Measurements from ENCODE around the gene GTSE1.

DNA sequence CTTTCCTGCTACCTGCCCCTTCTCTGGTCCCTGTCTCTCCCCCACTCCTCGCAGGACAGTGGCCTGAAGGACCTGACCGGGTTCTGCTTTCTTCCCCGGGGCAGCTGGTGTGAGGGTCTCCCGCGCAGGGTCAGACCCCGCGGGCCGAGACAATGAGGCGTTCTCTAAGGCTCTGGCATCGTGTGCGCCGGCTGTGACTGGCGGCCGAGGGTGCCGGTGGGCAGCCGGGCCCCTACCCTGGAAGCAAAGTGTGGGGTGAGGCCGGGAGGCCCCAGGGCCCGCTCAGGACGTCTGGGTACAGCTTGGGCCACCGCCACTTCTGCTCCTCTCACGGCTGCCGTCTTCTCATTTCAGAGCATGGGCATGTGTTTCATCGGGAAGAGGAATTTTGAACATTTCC is 55.1 kb downstream of the GTSE1 start:
- TF ChIP-seq, protein P1, sequence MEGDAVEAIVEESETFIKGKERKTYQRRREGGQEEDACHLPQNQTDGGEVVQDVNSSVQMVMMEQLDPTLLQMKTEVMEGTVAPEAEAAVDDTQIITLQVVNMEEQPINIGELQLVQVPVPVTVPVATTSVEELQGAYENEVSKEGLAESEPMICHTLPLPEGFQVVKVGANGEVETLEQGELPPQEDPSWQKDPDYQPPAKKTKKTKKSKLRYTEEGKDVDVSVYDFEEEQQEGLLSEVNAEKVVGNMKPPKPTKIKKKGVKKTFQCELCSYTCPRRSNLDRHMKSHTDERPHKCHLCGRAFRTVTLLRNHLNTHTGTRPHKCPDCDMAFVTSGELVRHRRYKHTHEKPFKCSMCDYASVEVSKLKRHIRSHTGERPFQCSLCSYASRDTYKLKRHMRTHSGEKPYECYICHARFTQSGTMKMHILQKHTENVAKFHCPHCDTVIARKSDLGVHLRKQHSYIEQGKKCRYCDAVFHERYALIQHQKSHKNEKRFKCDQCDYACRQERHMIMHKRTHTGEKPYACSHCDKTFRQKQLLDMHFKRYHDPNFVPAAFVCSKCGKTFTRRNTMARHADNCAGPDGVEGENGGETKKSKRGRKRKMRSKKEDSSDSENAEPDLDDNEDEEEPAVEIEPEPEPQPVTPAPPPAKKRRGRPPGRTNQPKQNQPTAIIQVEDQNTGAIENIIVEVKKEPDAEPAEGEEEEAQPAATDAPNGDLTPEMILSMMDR (optimal IDR thresholded peaks at IDR 0.05 in 1 of 3, IDR thresholded peaks at IDR 0.05 in 1 of 3, conservative IDR thresholded peaks at IDR 0.05 in 1 of 3; ENCODE audit: extremely low read depth in 1 of 3, insufficient read depth in 2 of 3, low read length in 3 of 3), result no peak
- TF ChIP-seq EZH2 (IDR thresholded peaks at IDR 0.05; ENCODE audit: low read length), result no peak
